GM18951 (cell line): ENCODE results near the gene DCST2.
"Not testable (repeated sequence)": the region's sequence is repeated elsewhere in the genome, so short reads cannot be mapped to it uniquely, and the experiment has no call there.

Source experiments
- POLR2A ChIP-seq: IDR thresholded peaks from 4 replicates; pipeline ENCODE4 v1.6.1; 2011; ENCODE audit warnings: mild to moderate bottlenecking; ENCODE audit not compliant: insufficient read length, insufficient read depth; ENCODE audit errors: extremely low read depth
- in situ Hi-C: fragments of 300-500 bp; cut with MboI; formaldehyde crosslinking; loops from one replicate; pipeline ENCODE4 v1.12.0; 2022; ENCODE audit warnings: low sequenced_read_pairs, mixed read lengths, inconsistent platforms; ENCODE audit not compliant: unreplicated experiment

DCST2 gene

GRCh38 chr1:154994591-154994990 is 39.0 kb downstream of the DCST2 start:
- TF ChIP-seq POLR2A: no peak
- in situ Hi-C loops: no loop called here

- no peak for TF ChIP-seq POLR2A
- in situ Hi-C loops: no loop called here
Measured at GRCh38 chr1:154994269-154994587, 39.4 kb downstream of the DCST2 start.

- no peak for TF ChIP-seq POLR2A
Measured at GRCh38 chr1:154993572-154994268, 39.9 kb downstream of the DCST2 start, which contains the start of gene LENEP. TSS of gene LENEP (plus strand) at chr1:154993586. CDS start at chr1:154993608, 22 bp downstream.

GRCh38 chr1:154992721-154993571 is 40.6 kb downstream of the DCST2 start:
- no peak for TF ChIP-seq POLR2A

More at GRCh38 chr1:154993572-154994268, 39.9 kb downstream of the DCST2 start, which contains the start of gene LENEP:
- in situ Hi-C loops: no loop called here

GRCh38 chr1:154990276-154990675 is 43.3 kb downstream of the DCST2 start:
- no peak for TF ChIP-seq POLR2A
- in situ Hi-C loops: no loop called here

More at GRCh38 chr1:154992721-154993571, 40.6 kb downstream of the DCST2 start:
- in situ Hi-C loops: no loop called here

GRCh38 chr1:154989195-154989860 is 44.3 kb downstream of the DCST2 start:
- no peak for TF ChIP-seq POLR2A
- in situ Hi-C loops: no loop called here

- no peak for TF ChIP-seq POLR2A
- in situ Hi-C loops: no loop called here
Measured at GRCh38 chr1:154988058-154988954, 45.3 kb downstream of the DCST2 start.

GRCh38 chr1:154987326-154987725 is 46.3 kb downstream of the DCST2 start:
- no peak for TF ChIP-seq POLR2A
- in situ Hi-C loops: no loop called here

GRCh38 chr1:154986736-154987135 is 46.8 kb downstream of the DCST2 start:
- in situ Hi-C loops: not testable (repeated sequence)

GRCh38 chr1:154983776-154984466 is 49.7 kb downstream of the DCST2 start:
- in situ Hi-C loops: no loop called here
- no peak for TF ChIP-seq POLR2A

GRCh38 chr1:154982897-154983648 is 50.5 kb downstream of the DCST2 start, which contains the start of gene FLAD1:
TSS of gene FLAD1 (plus strand) at chr1:154983344. CDS start at chr1:154983695, 351 bp downstream.
- TF ChIP-seq POLR2A: peak; percentile 75
- in situ Hi-C loops: no loop called here
